Tibial artery (tissue), 4 donors: ENCODE data around the gene NAPSA.

Experiments used
- DNase-seq, 2 donors: peaks; one replicate each; pipeline ENCODE4 v3.0.0-alpha.2; 2019
- H3K27ac ChIP-seq, 2 donors: fragments of 200-600 bp; sonication (generic) in 1 of 2; 1 replicate in 1 of 2; 2 replicates in 1 of 2; pipeline ENCODE4 v1.5.1; 2018 to 2019; ENCODE audit warnings: mild to moderate bottlenecking in 1 of 2
- H3K27me3 ChIP-seq, 2 donors: fragments of 200-600 bp; sonication (generic) in 1 of 2; one replicate each; pipeline versions ENCODE4 v1.5.1 to v1.6.0; 2016 to 2019
- H3K36me3 ChIP-seq, 3 donors: fragments of 200-600 bp; sonication (generic) in 2 of 3; one replicate each; pipeline ENCODE4 v1.5.1; 2016 to 2019; ENCODE audit warnings: mild to moderate bottlenecking in 2 of 3
- H3K4me1 ChIP-seq, 4 donors: fragments of 200-600 bp; sonication (generic) in 2 of 4; 1 replicate in 3 of 4; 2 replicates in 1 of 4; pipeline ENCODE4 v1.5.1; 2016 to 2019
- H3K4me3 ChIP-seq, 2 donors: fragments of 200-600 bp; sonication (generic) in 1 of 2; 1 replicate in 1 of 2; 2 replicates in 1 of 2; pipeline ENCODE4 v1.5.1; 2018 to 2019; ENCODE audit warnings: mild to moderate bottlenecking in 2 of 2
- H3K9me3 ChIP-seq, 3 donors: fragments of 200-600 bp; sonication (generic) in 1 of 3; one replicate each; pipeline ENCODE4 v1.5.1; 2016 to 2019
- intact Hi-C: fragments of 100-400 bp; cut with DNase I; formaldehyde crosslinking; loops from one replicate; pipeline ENCODE4 v1.15.0; 2023; ENCODE audit warnings: low total_unique reads
- TF ChIP-seq, protein P1 (sequence below), 2 experiments: fragments of 200-600 bp in 1 of 2; fragments of 450-650 bp in 1 of 2; IDR thresholded peaks; one replicate each; pipeline ENCODE4 v1.5.1; 2017 to 2019; ENCODE audit warnings: antibody characterized with exemption in 2 of 2, mild to moderate bottlenecking in 1 of 2, moderate library complexity in 1 of 2

The NAPSA gene

DNA sequence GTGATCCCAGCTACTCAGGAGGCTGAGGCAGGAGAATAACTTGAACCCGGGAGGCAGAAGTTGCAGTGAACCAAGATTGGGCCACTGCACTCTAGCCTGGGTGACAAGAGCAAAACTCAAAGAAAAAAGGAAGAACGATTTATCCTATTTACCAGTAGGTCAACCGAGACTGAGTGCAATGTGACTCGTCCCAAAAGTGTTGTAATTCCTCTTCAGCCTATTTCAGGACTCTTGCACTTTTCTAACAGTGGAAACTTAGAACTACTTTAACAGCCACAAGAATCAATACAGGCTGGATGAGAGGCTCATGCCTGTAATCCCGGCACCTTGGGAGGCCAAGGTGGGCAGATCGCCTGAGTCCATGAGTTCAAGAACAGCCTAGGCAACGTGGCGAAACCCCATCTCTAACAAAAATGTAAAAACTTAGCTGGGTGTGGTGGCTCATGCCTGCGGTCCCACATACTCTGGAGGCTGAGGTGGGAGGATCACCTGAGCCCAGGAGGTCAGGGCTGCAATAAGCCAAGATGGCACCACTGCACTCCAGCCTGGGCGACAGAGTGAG lies 6.6 kb upstream of the NAPSA start:
- DNase-seq: no peak
- no peaks in the 10 kb centered on the region for H3K9me3 ChIP-seq
- H3K27me3 ChIP-seq: no peaks in the 10 kb centered on the region
- H3K36me3 ChIP-seq: no peaks in the 10 kb centered on the region
- TF ChIP-seq, protein P1, sequence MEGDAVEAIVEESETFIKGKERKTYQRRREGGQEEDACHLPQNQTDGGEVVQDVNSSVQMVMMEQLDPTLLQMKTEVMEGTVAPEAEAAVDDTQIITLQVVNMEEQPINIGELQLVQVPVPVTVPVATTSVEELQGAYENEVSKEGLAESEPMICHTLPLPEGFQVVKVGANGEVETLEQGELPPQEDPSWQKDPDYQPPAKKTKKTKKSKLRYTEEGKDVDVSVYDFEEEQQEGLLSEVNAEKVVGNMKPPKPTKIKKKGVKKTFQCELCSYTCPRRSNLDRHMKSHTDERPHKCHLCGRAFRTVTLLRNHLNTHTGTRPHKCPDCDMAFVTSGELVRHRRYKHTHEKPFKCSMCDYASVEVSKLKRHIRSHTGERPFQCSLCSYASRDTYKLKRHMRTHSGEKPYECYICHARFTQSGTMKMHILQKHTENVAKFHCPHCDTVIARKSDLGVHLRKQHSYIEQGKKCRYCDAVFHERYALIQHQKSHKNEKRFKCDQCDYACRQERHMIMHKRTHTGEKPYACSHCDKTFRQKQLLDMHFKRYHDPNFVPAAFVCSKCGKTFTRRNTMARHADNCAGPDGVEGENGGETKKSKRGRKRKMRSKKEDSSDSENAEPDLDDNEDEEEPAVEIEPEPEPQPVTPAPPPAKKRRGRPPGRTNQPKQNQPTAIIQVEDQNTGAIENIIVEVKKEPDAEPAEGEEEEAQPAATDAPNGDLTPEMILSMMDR (IDR thresholded peaks at IDR 0.05): no peak
- H3K27ac ChIP-seq: no peak overlapping the region
- intact Hi-C loops: loop anchor here (2.0 kb wide), 1 partner anchor 43 kb away; no protein-coding TSS in a partner anchor
- H3K4me1 ChIP-seq: peaks cover 0 to 15% (median under 1%) of the 10 kb centered on the region in 4 donors
- H3K4me3 ChIP-seq: no peak overlapping the region

GRCh38 chr19:50368649-50369570 lies 3.5 kb upstream of the NAPSA start:
- TF ChIP-seq, protein P1 (IDR thresholded peaks at IDR 0.05): peak; percentile 80 to 87
- DNase-seq: peak; percentile 87 to 92
- intact Hi-C loops: no loop called here
- Histone ChIP-seq H3K4me3 (peak overlapping the region; percentile 58 to 68), H3K9me3 (no peaks in the 10 kb centered on the region), H3K4me1 (peaks cover 0 to 6% (median 0%) of the 10 kb centered on the region in 4 donors), H3K27me3 (no peaks in the 10 kb centered on the region), H3K27ac (peak overlapping the region; percentile 64 to 65), H3K36me3 (no peaks in the 10 kb centered on the region)

GRCh38 chr19:50362656-50363424 lies 2.6 kb downstream of the NAPSA start:
- Histone ChIP-seq H3K27me3 (peaks cover 0 to 4% of the 10 kb centered on the region in 2 donors), H3K4me1 (peaks cover 0 to 10% (median 0%) of the 10 kb centered on the region in 4 donors), H3K36me3 (no peaks in the 10 kb centered on the region), H3K9me3 (no peaks in the 10 kb centered on the region), H3K4me3 (no peak overlapping the region), H3K27ac (no peak overlapping the region)
- no peak for DNase-seq
- intact Hi-C loops: loop anchor here (5.0 kb wide), 1 partner anchor 419 kb away; no protein-coding TSS in a partner anchor
- TF ChIP-seq, protein P1 (IDR thresholded peaks at IDR 0.05): no peak

- no peak for DNase-seq
- intact Hi-C loops: loop anchor here (5.0 kb wide), 1 partner anchor 420 kb away; no protein-coding TSS in a partner anchor
- TF ChIP-seq, protein P1 (IDR thresholded peaks at IDR 0.05): no peak
- Histone ChIP-seq H3K27ac (no peak overlapping the region), H3K27me3 (peaks cover 0 to 10% of the 10 kb centered on the region in 2 donors), H3K9me3 (no peaks in the 10 kb centered on the region), H3K36me3 (no peaks in the 10 kb centered on the region), H3K4me1 (peaks cover 0 to 14% (median 2%) of the 10 kb centered on the region in 4 donors), H3K4me3 (no peak overlapping the region)
Measured at GRCh38 chr19:50362030-50362412, 3.4 kb downstream of the NAPSA start.

GRCh38 chr19:50361290-50362029 lies 4.0 kb downstream of the NAPSA start:
- DNase-seq: no peak
- Histone ChIP-seq H3K9me3 (no peaks in the 10 kb centered on the region), H3K36me3 (no peaks in the 10 kb centered on the region), H3K4me3 (no peak overlapping the region), H3K4me1 (peaks cover 0 to 14% (median 2%) of the 10 kb centered on the region in 4 donors), H3K27me3 (peaks cover 0 to 12% of the 10 kb centered on the region in 2 donors), H3K27ac (no peak overlapping the region)
- TF ChIP-seq, protein P1 (IDR thresholded peaks at IDR 0.05): no peak
- intact Hi-C loops: loop anchor here (5.0 kb wide), 1 partner anchor 421 kb away; no protein-coding TSS in a partner anchor
